GM08714 (cell line): ENCODE data around the gene FLACC1.
"Not testable (repeated sequence)": the region's sequence is repeated elsewhere in the genome, so short reads cannot be mapped to it uniquely, and the experiment has no call there.

Experiments
- H3K4me3 ChIP-seq: fragments of 200-500 bp; sonication (Bioruptor generic); 2 replicates; pipeline ENCODE4 v1.5.1; 2014; ENCODE audit warnings: mild to moderate bottlenecking, low read length, inconsistent platforms
- ZNF274 ChIP-seq: IDR thresholded peaks from 2 replicates; pipeline ENCODE4 v1.6.1; 2012; ENCODE audit warnings: mild to moderate bottlenecking, low read depth, low read length

The FLACC1 gene, protein sequence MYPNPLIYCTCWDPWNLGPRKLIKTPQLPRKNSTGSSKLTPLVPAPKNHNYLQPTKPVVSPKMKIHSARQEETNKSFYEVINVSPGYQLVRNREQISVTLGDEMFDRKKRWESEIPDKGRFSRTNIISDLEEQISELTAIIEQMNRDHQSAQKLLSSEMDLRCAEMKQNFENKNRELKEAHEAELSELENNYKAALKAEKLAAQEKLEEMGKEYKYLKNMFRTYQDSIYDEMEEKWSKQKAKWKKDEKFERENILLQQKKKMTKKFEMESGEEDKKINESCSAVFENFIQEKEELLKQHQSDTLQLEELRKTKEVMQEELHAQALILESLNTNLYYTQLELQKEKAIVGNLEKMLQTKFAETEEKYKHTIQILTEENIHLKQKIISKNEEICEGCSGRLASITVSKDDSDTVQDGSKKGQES

DNA sequence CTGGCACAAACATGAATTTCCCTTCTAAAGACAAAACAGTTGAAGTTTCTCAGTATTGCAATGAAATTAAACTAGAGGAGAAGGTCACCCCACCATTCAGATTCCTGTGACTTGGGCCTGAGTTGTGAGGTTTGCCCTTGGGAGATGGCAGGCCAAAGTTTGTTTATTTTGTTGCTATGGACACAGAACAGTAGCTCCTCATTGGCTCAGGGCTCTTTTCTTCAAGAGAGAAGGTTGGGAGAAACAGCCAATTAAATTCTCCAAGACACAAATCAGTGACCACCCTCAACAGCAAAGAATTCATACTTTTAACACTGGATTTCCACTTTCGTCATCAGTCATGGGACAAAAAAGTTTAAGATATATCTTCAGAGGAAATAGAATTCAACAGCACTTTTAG lies at the start of gene FLACC1:
Gene FLACC1, minus strand, starts transcription at position 125 of the 400 bp plus-strand sequence. CDS start 5,941 bp downstream, outside the sequence.
- no peak for TF ChIP-seq ZNF274
- no peak within 1 kb of the TSS for H3K4me3 ChIP-seq

DNA sequence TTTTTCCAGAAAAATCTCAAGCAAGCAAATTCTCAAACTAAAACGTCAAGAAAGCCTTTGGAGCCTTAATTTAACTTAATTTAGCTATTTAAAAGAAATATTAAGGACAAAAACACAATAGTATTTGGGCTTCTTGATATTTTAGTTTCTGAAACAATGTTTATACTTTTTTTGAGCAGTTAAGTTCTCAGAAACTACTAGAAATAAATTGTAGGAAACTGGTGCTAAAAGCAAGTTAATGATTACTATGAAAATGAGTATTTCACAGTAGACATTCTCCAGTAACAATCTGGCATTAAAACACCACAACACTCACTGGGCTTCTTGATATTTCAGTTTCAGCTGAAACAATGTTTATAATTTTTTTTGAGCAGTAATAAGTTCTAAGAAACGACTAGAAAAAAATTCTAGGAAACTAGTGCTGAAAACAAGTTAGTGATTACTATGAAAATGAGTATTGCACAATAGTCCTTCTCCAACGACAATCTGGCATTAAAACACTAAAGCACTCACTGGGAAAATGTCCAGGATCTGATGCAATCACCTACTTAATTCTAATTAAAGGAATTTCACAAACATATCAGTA lies 49.0 kb upstream of the FLACC1 start:
- TF ChIP-seq ZNF274: no peak
- no peak overlapping the region for H3K4me3 ChIP-seq

DNA sequence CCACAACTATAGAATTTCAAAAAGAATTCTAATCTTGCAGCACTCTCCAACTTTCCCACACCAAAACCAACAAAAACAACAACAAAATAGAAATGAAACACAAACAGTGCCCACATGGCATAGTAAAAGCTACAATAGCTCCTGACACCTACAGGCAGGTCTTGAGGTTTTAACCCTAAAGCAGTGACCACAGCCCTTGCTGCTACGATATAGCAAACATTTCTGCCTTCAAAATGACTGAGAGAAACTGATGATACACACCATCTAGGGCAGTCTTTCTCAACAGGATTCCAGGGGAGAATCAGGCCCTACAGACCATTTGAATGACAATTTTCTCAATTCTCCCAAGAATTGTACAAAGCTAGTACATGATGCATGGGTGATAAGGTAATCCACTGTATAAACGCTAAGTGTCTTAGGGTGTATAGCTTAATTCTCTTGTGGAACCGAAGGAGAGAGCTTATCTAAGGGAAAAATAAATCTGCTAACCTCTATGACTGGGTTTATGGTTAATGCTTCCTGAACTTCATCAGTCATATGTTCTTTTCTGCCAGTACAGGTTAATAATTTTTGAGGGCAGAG lies 47.6 kb upstream of the FLACC1 start:
- H3K4me3 ChIP-seq: no peak overlapping the region
- TF ChIP-seq ZNF274: no peak

DNA sequence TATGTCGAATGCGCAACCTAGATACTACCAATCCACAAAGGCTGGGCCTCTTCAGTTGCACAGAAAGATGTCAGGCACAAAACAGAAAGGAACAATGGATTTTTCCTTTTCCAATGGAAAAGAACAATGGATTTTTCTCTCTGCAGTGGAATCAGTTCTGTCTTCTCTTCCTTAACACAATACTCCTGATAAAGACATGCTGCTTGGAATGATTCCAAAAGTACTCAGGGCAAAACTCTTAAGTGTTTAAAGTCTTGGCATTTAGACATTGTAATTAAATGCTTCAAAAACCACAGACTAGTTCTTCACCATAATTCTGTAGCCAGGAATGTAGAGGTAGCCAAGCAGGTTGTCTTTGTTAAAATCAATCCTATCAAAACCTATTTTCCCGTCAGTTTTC lies 46.7 kb upstream of the FLACC1 start:
- no peak overlapping the region for H3K4me3 ChIP-seq
- no peak for TF ChIP-seq ZNF274

DNA sequence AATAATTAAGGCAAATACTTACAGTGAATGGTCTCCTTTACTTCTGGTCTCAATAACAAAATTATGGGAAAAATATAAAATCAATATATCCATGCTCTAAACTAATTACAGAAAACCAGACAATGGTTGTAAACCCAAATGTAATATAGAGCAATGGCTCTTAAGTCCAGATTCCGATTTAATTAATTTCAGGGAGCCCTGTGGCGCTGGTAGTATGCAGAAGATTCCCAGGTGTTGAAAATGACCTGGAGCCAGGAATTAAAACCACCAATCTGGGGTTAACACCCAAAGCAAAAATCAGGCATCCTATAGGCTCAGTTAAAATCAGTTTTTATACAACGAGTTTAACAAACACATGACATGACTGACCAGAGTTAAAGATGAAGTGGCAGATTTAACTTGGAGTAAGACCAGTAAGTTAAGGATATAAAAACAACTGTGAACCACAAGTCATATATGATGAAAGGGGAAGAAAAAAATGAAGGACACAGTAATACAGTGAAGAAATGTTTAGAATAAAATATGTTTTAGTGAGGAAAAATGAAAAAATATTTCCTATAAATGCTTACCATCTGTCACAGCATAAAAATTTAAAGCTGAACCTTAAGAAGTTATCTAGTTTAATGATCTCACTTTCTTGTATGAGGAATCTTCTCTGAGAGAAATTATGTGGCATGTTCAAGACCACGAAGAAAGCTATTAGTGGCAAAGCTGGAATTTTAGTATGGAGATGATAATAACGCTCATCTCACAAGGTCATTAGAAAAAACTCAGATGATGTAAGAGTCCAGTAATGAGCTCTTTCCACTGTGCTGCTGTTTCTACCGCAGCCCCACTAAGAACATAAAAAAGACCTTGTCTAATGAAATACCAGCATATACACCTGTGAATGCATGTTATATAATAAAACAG lies 45.8 kb upstream of the FLACC1 start:
- no peak for TF ChIP-seq ZNF274

DNA sequence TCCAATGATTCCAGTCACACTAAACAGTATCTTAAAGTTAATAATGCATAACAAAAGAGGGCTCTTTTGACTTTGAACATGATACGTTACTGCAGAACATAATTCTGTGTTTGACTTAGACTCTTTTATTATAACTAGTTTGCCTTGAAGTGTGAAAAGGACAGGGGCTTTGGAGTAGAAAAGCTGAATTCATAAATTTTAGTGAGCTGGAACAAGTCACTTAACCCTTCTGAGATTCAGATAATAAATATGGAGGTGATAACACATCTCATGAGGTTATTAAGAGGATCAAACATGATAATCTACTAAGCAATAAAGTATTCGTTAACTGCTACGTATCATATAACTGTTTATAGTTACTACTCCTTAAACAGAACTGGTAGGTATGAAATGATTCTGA lies 44.7 kb upstream of the FLACC1 start:
- no peak overlapping the region for H3K4me3 ChIP-seq
- TF ChIP-seq ZNF274: no peak

More for the DNA sequence above, 45.8 kb upstream of the FLACC1 start:
- no peak overlapping the region for H3K4me3 ChIP-seq

DNA sequence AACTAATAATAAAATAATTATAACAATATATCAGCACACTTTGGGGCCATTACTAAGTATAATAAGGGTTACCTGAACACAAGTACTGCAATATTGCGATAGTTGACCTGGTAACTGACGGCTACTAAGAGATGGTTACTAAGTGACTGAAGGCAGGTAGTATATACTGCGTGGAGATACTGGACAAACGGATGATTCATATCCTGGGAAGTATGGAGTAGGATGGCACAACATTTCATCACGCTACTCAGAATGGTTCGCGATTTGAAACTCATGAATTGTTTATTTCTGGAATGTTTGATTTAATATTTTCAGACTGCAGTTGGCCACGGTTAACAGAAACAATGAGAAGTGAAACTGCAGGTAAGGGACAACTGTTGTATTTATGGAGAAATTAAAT lies 39.5 kb upstream of the FLACC1 start:
- TF ChIP-seq ZNF274: no peak
- no peak overlapping the region for H3K4me3 ChIP-seq

DNA sequence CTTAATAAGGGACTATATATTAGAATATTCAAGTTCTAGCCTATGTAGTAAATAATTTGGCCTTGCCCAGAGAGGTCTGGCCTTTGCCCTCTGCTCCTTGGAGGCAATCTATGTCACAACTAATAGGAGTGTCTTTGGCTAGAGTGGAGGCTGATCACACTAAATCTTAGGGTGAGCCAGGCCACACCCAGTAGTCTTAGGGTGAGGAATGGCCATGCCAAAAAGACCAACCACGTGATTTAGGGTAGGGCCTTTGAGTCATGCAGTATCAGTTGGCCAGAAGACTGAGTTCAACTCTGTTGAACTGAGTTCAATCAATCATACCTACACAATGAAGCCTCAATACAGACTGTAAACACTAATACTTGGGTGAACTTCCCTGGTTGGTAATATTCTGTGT lies 26.0 kb upstream of the FLACC1 start:
- TF ChIP-seq ZNF274: no peak
- H3K4me3 ChIP-seq: no peak overlapping the region

DNA sequence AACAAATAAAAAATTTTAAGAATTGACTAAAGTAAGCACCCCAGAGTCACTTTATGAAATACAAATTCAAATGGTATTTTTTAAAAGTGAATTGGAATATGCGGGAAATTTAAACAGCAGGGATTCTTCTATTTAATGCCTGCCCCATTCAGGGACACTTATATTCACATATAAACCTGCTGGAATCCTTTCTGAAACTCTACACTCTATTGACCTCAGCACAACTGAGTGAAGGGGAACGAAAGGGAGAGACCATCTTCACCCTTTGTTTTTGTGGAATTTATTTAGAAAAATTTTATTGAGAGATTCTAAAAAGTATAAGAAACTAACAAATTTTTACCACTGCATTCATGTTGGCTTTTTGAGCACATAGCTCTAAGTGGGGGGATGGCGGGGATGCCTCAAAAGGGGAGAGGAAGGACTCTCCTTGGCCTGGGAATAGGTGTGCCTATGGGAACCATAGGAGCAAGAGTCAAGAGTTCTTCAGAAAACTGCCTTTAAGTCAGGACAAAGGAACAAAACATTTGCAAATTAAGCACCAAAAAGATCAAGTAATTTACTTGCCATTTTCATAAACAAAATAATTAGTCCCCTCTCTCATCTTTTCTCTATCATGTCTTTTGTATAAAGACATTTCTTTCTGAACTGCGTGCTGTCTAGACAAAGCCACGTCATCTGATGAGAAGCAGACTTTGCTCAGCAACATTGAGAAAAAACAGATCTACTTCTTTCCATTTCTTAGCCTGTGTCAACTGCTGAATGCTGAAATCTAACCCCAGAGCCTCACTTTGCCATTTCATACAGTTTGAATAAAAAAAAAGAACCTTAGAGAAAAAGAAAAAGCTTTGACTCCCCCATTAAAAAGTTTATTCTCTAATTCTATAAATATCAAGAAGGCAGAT lies 21.6 kb upstream of the FLACC1 start:
- TF ChIP-seq ZNF274: no peak
- H3K4me3 ChIP-seq: no peak overlapping the region

DNA sequence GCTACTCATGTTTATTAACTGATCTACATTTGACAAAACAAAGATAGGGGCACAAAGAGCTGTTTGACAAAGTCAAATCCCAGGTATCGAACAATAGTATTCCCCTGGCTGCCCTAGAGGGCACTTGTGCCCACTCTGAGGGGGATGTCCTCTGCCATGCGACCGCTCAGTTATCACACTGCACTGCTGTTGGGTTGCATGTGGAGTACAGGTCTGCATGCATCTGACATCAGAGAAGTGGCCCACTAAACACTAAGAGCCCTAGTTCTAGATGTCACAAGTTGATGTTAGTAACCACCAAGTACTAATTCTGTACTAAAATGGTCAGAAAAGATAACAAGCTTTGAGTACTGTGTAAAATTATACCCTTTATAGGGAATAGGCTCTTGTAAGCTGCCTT lies 20.1 kb upstream of the FLACC1 start:
- no peak for TF ChIP-seq ZNF274
- no peak overlapping the region for H3K4me3 ChIP-seq

DNA sequence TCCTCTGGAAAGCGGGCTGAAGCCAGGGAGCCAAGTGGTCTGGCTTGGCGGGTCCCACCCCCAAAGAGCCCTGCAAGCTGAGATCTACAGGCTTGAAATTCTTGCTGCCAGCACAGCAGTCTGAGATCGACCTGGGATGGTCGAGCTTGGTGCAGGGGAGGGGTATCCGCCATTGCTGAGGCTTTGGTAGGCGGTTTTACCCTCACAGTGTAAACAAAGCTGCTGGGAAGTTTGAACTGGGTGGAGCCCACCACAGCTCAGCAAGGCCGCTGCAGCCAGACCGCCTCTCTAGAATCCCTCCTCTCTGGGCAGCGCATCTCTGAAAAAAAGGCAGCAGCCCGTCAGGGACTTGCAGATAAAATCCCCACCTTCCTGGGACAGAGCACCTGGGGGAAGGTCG lies 12.6 kb upstream of the FLACC1 start:
- no peak for TF ChIP-seq ZNF274

DNA sequence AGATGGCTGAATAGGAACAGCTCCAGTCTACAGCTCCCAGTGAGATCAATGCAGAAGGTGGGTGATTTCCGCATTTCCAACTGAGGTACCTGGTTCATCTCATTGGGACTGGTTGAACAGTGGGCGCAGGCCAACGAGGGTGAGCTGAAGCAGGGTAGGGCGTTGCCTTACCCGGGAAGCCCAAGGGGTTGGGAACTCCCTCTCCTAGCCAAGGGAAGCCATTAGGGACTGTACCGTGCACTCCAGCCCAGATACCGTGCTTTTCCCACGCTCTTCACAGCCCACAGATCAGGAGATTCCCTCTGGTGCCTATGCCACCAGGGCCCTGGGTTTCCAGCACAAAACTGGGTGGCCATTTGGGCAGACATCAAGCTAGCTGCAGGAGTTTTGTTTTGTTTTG lies 12.2 kb upstream of the FLACC1 start:
- not testable (repeated sequence) for H3K4me3 ChIP-seq

More for the DNA sequence above, 12.6 kb upstream of the FLACC1 start:
- H3K4me3 ChIP-seq: no peak overlapping the region

DNA sequence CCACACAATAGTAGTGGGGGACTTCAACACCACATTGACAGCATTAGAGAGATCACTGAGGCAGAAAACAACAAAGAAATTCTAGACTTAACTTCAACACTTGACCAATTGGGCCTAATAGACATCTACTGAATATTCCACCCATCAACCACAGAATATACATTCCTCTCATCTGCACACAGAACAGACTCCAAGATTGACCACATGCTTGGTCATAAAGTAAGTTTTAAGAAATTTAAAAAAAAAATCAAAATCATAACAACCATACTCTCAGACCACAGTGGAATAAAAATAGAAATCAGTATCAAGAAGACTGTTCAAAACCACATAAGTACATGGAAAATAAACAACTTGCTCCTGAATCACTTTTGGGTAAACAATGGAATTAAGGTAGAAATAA lies 9.0 kb upstream of the FLACC1 start:
- no peak for TF ChIP-seq ZNF274
- no peak overlapping the region for H3K4me3 ChIP-seq
